MCF 10A (cell line): Measurements from ENCODE around the gene PSORS1C1. TPM values are rescaled to one million over a fixed set of nuclear protein-coding genes. Genes with fewer than 3 reads are reported as not detected.
A peak's percentile ranks its signal among the peaks of the same experiment; 100 is the strongest.
"Not testable (repeated sequence)": the region's sequence is repeated elsewhere in the genome, so short reads cannot be mapped to it uniquely, and the experiment has no call there.

Experiments used
- Bru-seq: library from RNA; stranded (reverse); fragments of 400-500 nt; gene quantifications from one replicate; lab custom pipeline; 2021; lab: Mats Ljungman, UMichigan
- BruChase-seq, 2 experiments: library from RNA; stranded (reverse); fragments of 400-500 nt; gene quantifications; one replicate each; lab custom pipeline; 2021; lab: Mats Ljungman, UMichigan
- BruUV-seq: library from RNA; stranded (reverse); fragments of 400-500 nt; replicated peaks from 2 replicates; lab custom pipeline; 2021; lab: Mats Ljungman, UMichigan
- CTCF ChIA-PET: fragments of 300-600 bp; sonication (Branson Sonifier 250); formaldehyde crosslinking; extraction: SDS; loops from one replicate; lab custom pipeline; 2021; ENCODE audit warnings: antibody characterized with exemption, inconsistent platforms; lab: Yijun Ruan, JAX
- POLR2A ChIA-PET: fragments of 300-600, 350-650 bp; sonication (Branson Sonifier 250); formaldehyde crosslinking; extraction: SDS; loops from one replicate; lab custom pipeline; 2020; ENCODE audit warnings: antibody characterized with exemption, inconsistent platforms; lab: Yijun Ruan, JAX
- DNase-seq: peaks from one replicate; pipeline ENCODE4 v3.0.0-alpha.2; 2018; ENCODE audit not compliant: unreplicated experiment
- H3K27ac Mint-ChIP-seq: one replicate; pipeline ENCODE4 v1.8.0; 2022; ENCODE audit warnings: mild to moderate bottlenecking, low read depth, mixed read lengths; ENCODE audit not compliant: unreplicated experiment
- H3K27me3 Mint-ChIP-seq: one replicate; pipeline ENCODE4 v1.8.0; 2022; ENCODE audit warnings: mixed read lengths; ENCODE audit not compliant: insufficient read depth, unreplicated experiment
- H3K36me3 Mint-ChIP-seq: one replicate; pipeline ENCODE4 v1.8.0; 2022; ENCODE audit warnings: mild to moderate bottlenecking, moderate library complexity, mixed read lengths; ENCODE audit not compliant: insufficient read depth, unreplicated experiment
- H3K4me1 Mint-ChIP-seq: one replicate; pipeline ENCODE4 v1.8.0; 2022; ENCODE audit warnings: mixed read lengths; ENCODE audit not compliant: insufficient read depth, unreplicated experiment
- H3K4me3 Mint-ChIP-seq: one replicate; pipeline ENCODE4 v1.8.0; 2022; ENCODE audit warnings: mild to moderate bottlenecking, moderate library complexity, mixed read lengths; ENCODE audit not compliant: unreplicated experiment
- H3K9me3 Mint-ChIP-seq: one replicate; pipeline ENCODE4 v1.8.0; 2022; ENCODE audit warnings: mixed read lengths; ENCODE audit not compliant: unreplicated experiment
- intact Hi-C: fragments of 100-400 bp; cut with micrococcal nuclease; formaldehyde crosslinking; loops from 2 replicates; pipeline ENCODE4 v1.14.1; 2022
- long read RNA-seq: library from polyadenylated mRNA; stranded (forward); transcript quantifications from one replicate; pipeline ENCODE4 v2.0.0, GENCODE V29; 2022
- total RNA-seq: library from RNA; stranded (reverse); gene quantifications from 2 replicates; pipeline ENCODE4 v1.2.3, GENCODE V29; 2022
- TF ChIP-seq, protein P1 (sequence below): fragments of 200-600 bp; IDR thresholded peaks from one replicate; pipeline ENCODE4 v1.8.0; 2022; ENCODE audit warnings: antibody characterized with exemption, mild to moderate bottlenecking; ENCODE audit not compliant: unreplicated experiment

The PSORS1C1 gene, protein sequence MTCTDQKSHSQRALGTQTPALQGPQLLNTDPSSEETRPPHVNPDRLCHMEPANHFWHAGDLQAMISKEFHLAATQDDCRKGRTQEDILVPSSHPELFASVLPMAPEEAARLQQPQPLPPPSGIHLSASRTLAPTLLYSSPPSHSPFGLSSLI
- total RNA-seq (7.7 and 11.7 TPM in 2 replicates), Bru-seq, nascent RNA (percentile 64 among the genes with signal in this experiment), BruChase-seq, experiment 1, labeled RNA remaining after a 6-hour chase (percentile 73 among the genes with signal in this experiment), BruChase-seq, experiment 2, labeled RNA remaining after a 2-hour chase (percentile 65 among the genes with signal in this experiment)
- long read RNA-seq, partial matches to known transcripts, result 2 of 8 reads
- long read RNA-seq, other reads (novel, unspliced or antisense), result 2 of 8 reads

DNA sequence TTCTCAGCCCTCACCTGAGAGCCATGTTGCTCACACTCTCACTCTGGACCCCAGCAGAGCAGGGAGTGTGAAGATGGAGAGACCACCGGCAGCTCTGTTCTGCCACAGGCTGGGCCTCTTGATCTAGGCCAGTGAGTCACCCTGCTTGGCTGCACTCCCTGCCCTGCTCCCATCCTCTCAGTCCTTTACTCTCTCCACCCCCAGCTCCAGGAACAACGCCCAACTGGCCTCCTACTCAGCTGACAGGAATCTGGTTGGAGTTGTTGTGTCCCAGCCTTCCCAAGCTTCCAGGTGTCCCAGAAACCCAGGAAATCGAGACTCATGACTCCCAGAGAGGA is at the start of gene PSORS1C1:
TSS of gene PSORS1C1 (plus strand) at position 260 of the 338 bp plus-strand sequence. CDS start 14,833 bp downstream, outside the sequence.
- TF ChIP-seq, protein P1, sequence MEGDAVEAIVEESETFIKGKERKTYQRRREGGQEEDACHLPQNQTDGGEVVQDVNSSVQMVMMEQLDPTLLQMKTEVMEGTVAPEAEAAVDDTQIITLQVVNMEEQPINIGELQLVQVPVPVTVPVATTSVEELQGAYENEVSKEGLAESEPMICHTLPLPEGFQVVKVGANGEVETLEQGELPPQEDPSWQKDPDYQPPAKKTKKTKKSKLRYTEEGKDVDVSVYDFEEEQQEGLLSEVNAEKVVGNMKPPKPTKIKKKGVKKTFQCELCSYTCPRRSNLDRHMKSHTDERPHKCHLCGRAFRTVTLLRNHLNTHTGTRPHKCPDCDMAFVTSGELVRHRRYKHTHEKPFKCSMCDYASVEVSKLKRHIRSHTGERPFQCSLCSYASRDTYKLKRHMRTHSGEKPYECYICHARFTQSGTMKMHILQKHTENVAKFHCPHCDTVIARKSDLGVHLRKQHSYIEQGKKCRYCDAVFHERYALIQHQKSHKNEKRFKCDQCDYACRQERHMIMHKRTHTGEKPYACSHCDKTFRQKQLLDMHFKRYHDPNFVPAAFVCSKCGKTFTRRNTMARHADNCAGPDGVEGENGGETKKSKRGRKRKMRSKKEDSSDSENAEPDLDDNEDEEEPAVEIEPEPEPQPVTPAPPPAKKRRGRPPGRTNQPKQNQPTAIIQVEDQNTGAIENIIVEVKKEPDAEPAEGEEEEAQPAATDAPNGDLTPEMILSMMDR, result no peak
- Mint-ChIP-seq H3K27me3 (no peaks in the 10 kb centered on the region), H3K4me3 (peak within 1 kb of the TSS; percentile 79), H3K9me3 (no peaks in the 10 kb centered on the region), H3K4me1 (peaks cover 21% of the 10 kb centered on the region), H3K36me3 (peaks cover 6% of the 10 kb centered on the region), H3K27ac (peak within 1 kb of the TSS; percentile 98)
- peak; percentile 96 for DNase-seq
- BruUV-seq, result no TSS peak
- POLR2A ChIA-PET, result interaction anchor here (0.5 to 4.3 kb wide), 26 partner anchors 9 to 499 kb away, joined by 3 to 60 read pairs (median 4); partner anchors contain the start of genes DDR1, DHX16, GTF2H4 and VARS2
- CTCF ChIA-PET, result interaction anchor here (0.8 to 6.8 kb wide), 13 partner anchors 11 to 293 kb away, joined by 3 to 55 read pairs (median 5); partner anchors contain the start of gene VARS2
- intact Hi-C loops, result loop anchor here (2.0 kb wide), 1 partner anchor 28 kb away; no protein-coding TSS in a partner anchor

DNA sequence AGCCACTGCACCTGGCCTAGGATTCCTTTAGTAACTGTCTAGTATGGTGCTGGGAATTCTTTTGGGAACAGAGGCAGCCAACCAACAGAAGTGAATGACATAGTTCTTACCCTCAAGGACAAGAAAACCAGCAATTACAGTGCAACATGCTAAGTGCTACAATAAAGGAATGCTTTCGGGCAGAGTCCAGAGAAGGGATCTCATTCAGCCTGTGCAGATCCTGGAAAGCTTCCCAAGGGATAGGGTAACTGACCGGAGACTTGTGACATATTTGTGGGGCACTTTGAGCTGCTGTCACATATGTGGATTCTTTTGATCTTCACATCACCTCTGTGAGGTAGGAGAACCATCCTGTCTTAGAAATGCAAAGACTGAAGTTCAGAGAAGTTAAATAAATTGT is 49.0 kb upstream of the PSORS1C1 start:
- DNase-seq, result no peak
- no TSS peak for BruUV-seq
- Mint-ChIP-seq H3K27me3 (no peaks in the 10 kb centered on the region), H3K27ac (no peak overlapping the region), H3K4me3 (no peak overlapping the region), H3K9me3 (no peaks in the 10 kb centered on the region), H3K36me3 (no peaks in the 10 kb centered on the region), H3K4me1 (no peaks in the 10 kb centered on the region)
- ChIA-PET CTCF (interaction anchor here (0.6 to 1.3 kb wide), 4 partner anchors 15 to 149 kb away, joined by 3 to 7 read pairs (median 5); no protein-coding TSS in a partner anchor), POLR2A (no interaction called here)
- TF ChIP-seq, protein P1, result no peak
- intact Hi-C loops, result no loop called here

DNA sequence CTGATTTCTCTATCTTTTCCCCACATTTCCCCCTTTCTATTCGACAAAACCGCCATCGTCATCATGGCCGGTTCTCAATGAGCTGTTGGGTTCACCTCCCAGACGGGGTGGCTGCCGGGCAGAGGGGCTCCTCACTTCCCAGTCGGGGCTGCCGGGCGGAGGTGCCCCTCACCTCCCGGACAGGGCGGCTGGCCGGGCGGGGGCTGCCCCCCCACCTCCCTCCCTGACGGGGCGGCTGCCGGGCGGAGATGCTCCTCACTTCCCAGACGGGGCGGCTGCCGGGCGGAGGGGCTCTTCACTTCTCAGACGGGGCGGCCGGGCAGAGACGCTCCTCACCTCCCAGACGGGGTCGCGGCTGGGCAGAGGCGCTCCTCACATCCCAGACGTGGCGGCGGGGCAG is 47.6 kb upstream of the PSORS1C1 start:
- H3K4me3 Mint-ChIP-seq, intact Hi-C loops, DNase-seq, BruUV-seq, H3K27me3 Mint-ChIP-seq, H3K36me3 Mint-ChIP-seq, H3K4me1 Mint-ChIP-seq, H3K27ac Mint-ChIP-seq, H3K9me3 Mint-ChIP-seq: not testable (repeated sequence)
- CTCF ChIA-PET, result interaction anchor here (1.3 to 21.4 kb wide), 2 partner anchors 145 to 151 kb away, joined by 6 to 749 read pairs; partner anchors contain the start of genes SFTA2 and VARS2
- POLR2A ChIA-PET, result interaction anchor here (4.3 kb wide), 1 partner anchor 152 kb away, joined by 81 read pairs; the partner anchor contains the start of gene VARS2

DNA sequence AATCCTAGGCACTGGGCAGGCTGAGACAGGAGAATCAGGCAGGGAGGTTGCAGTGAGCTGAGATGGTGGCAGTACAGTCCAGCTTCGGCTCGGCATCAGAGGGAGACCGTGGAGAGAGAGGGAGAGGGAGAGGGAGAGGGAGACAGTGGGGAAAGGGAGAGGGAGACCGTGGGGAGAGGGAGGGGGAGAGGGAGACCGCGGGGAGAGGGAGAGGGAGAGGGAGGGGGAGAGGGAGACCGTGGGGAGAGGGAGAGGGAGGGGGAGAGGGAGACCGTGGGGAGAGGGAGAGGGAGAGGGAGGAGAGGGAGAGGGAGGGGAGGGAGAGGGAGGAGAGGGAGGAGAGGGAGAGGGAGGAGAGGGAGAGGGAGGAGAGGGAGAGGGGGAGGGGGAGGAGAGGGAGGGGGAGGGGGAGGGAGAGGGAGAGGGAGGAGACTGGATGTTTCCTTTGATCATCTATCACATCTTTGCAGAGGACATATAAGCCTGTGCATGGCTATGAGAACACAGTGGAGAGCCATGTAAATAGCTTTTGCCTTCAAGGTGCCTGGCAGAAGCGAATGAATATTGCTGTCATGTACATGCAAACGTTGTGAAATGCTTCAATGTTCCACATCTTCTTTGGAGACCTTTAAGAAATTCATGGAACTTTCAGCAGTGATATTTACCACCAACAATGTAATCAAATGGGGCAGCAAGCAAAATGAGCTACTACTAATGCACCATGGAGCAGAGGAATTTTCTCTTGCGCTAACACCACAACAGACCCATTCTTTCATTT is 46.5 kb upstream of the PSORS1C1 start:
- H3K36me3 Mint-ChIP-seq, H3K9me3 Mint-ChIP-seq, DNase-seq, H3K27ac Mint-ChIP-seq, H3K27me3 Mint-ChIP-seq, intact Hi-C loops, BruUV-seq, H3K4me1 Mint-ChIP-seq: not testable (repeated sequence)
- POLR2A ChIA-PET, result interaction anchor here (0.6 to 4.3 kb wide), 13 partner anchors 9 to 185 kb away, joined by 3 to 81 read pairs (median 3); partner anchors contain the start of genes DDR1 and VARS2
- H3K4me3 Mint-ChIP-seq, result peak overlapping the region; percentile 59
- CTCF ChIA-PET, result interaction anchor here (0.6 to 21.4 kb wide), 21 partner anchors 8 to 379 kb away, joined by 3 to 749 read pairs (median 5); partner anchors contain the start of genes MUCL3, SFTA2 and VARS2
